ENCODE data around the gene HMGN3. TPM values are rescaled to one million over a fixed set of nuclear protein-coding genes. Genes with fewer than 3 reads are reported as not detected.

HMGN3 gene
- total and polyA plus RNA-seq, 2 of the 13 experiments (the other 11 are each of a cell fraction or from before 2014, with no cell fraction given): 67.9 to 145 TPM

- no peak for TF ChIP-seq ATF2 (CRISPR knock-in tag; IDR thresholded peaks at IDR 0.05)
- TF ChIP-seq RAD51 (IDR thresholded peaks at IDR 0.05; ENCODE audit: borderline replicate concordance): no peak
- no peak for TF ChIP-seq ZNF383 (CRISPR knock-in tag; IDR thresholded peaks at IDR 0.05; ENCODE audit: borderline replicate concordance)
Observed at GRCh38 chr6:79225717-79226599, 8.5 kb downstream of the HMGN3 start (continued).

GRCh38 chr6:79223611-79224404, 10.7 kb downstream of the HMGN3 start:
- in situ Hi-C loops (cut with HindIII; ENCODE audit: extremely low pct_ligation_motif_present, low pct_unique_long_range_greater_than_20kb): no loop called here
- no TSS peak for BruUV-seq (replicated peaks)
- peak; percentile 91 for ATAC-seq
- peaks cover 43% of the 10 kb centered on the region for H3K4me1 ChIP-seq (ENCODE audit: insufficient read depth, low read length)
- H4K20me1 ChIP-seq (ENCODE audit: insufficient read depth, low read length): no peaks in the 10 kb centered on the region
- peak; percentile 52 for DNase-seq (ENCODE audit: low spot score)
- FAIRE-seq: peak; percentile 46
- no peaks in the 10 kb centered on the region for H3K27me3 ChIP-seq (ENCODE audit: control insufficient read depth in 1 of 2, insufficient read depth in 2 of 2, low read length in 2 of 2)
- 0 out of 2 replicates have a peak overlapping the region, but pooled peaks have one; percentile 10 for H3K4me2 ChIP-seq (ENCODE audit: low read depth, low read length)
- no peaks in the 10 kb centered on the region for H3K36me3 ChIP-seq (replicated peaks in 1 of 2; ENCODE audit: control insufficient read depth in 1 of 2, insufficient read depth in 2 of 2, low read length in 2 of 2)
- ChIA-PET POLR2A (interaction anchor here (0.9 to 1.1 kb wide), 2 partner anchors 146 to 182 kb away, joined by 3 to 6 read pairs; partner anchors contain the start of gene PHIP), CTCF (ENCODE audit: low intra/inter-chr PET ratio, low total read pairs) (no interaction called here)
- no peaks in the 10 kb centered on the region for H3K9me3 ChIP-seq (ENCODE audit: low read length)
- no peak overlapping the region for H3K9ac ChIP-seq (ENCODE audit: insufficient read depth, low read depth, low read length)
- peak overlapping the region; percentile 32 for H3K27ac ChIP-seq (ENCODE audit: extremely low read length, insufficient read depth, low read length)
- no peak overlapping the region; a peak in 1 of 6 replicates for H3K4me3 ChIP-seq (replicated peaks in 1 of 3; ENCODE audit: insufficient read depth in 1 of 3, low read depth in 2 of 3, low read length in 3 of 3)
- intact Hi-C loops (cut with micrococcal nuclease; ENCODE audit: unreplicated experiment): no loop called here
- no peak overlapping the region for H2AFZ ChIP-seq (ENCODE audit: low read length)
- peaks cover 77% of the 10 kb centered on the region for H3K79me2 ChIP-seq (ENCODE audit: insufficient read depth, low read length)
- 72% methylated on average over 3 of the region's 3 CpGs for WGBS (ENCODE audit: low lambda C conversion rate)
- TF ChIP-seq SMAD9 (CRISPR knock-in tag; IDR thresholded peaks at IDR 0.05) (no peak), NCOR1 (IDR thresholded peaks at IDR 0.05; ENCODE audit: borderline replicate concordance, low read length) (0 out of 2 replicates have a peak, but pooled peaks have one; percentile 20), ZNF883 (CRISPR knock-in tag; IDR thresholded peaks at IDR 0.05; ENCODE audit: not compliant biosample characterization) (no peak), BRD4 (CRISPR knock-in tag; IDR thresholded peaks at IDR 0.05) (no peak), RXRB (CRISPR knock-in tag; IDR thresholded peaks at IDR 0.05; ENCODE audit: borderline replicate concordance) (no peak), ZNF317 (CRISPR knock-in tag; IDR thresholded peaks at IDR 0.05) (peak; percentile 96), HNF4A (CRISPR knock-in tag; IDR thresholded peaks at IDR 0.05) (peak; percentile 63), ARID5B (CRISPR knock-in tag; IDR thresholded peaks at IDR 0.05) (peak; percentile 15; the same call in 1 of the 2 replicates), ZNF644 (CRISPR knock-in tag; IDR thresholded peaks at IDR 0.05; ENCODE audit: low read depth) (peak; percentile 36; the same call in 1 of the 2 replicates), SOX6 (IDR thresholded peaks at IDR 0.05) (no peak), SOX6 (CRISPR knock-in tag; IDR thresholded peaks at IDR 0.05) (peak; percentile 21; the same call in 1 of the 2 replicates), MEF2D (CRISPR knock-in tag; IDR thresholded peaks at IDR 0.05) (no peak)

Measured in HepG2 (cell line).